Left lung (tissue), 10 donors: ENCODE results near the gene SUSD6. TPM values are rescaled to one million over a fixed set of nuclear protein-coding genes. Genes with fewer than 3 reads are reported as not detected.

ENCODE experiments used
- ATAC-seq: fragments of 200-7000 bp; cut with Tn5 transposase; one replicate; pipeline ENCODE4 v1.9.1; 2020; ENCODE audit warnings: moderate library complexity
- DNase-seq, 4 donors: peaks; one replicate each; pipeline ENCODE4 v3.0.0-alpha.2; 2013 to 2020
- H3K27ac ChIP-seq, 2 donors: fragments of 200-600 bp; sonication (generic) in 1 of 2; one replicate each; pipeline versions ENCODE4 v1.5.0 to v1.8.0; 2020 to 2021
- H3K27me3 ChIP-seq, 2 donors: fragments of 200-600 bp; sonication (generic) in 1 of 2; one replicate each; pipeline versions ENCODE4 v1.5.0 to v1.8.0; 2020 to 2021
- H3K36me3 ChIP-seq, 2 donors: fragments of 200-600 bp; sonication (generic) in 1 of 2; one replicate each; pipeline versions ENCODE4 v1.5.0 to v1.8.0; 2020 to 2021
- H3K4me1 ChIP-seq, 2 donors: fragments of 200-600 bp; one replicate each; pipeline ENCODE4 v1.8.0; 2021
- H3K4me3 ChIP-seq, 2 donors: fragments of 200-600 bp; sonication (generic) in 1 of 2; one replicate each; pipeline versions ENCODE4 v1.5.0 to v1.8.0; 2020 to 2021; ENCODE audit warnings: mild to moderate bottlenecking in 1 of 2
- H3K9me3 ChIP-seq, 2 donors: fragments of 200-600 bp; sonication (generic) in 1 of 2; one replicate each; pipeline versions ENCODE4 v1.5.0 to v1.8.0; 2020 to 2021
- CTCF ChIP-seq, 2 donors: fragments of 200-600 bp; sonication (generic) in 1 of 2; IDR thresholded peaks; one replicate each; pipeline versions ENCODE4 v1.5.0 to v1.8.0; 2021; ENCODE audit warnings: antibody characterized with exemption in 2 of 2
- intact Hi-C, 2 donors: fragments of 100-400 bp; cut with DNase I; formaldehyde crosslinking; loops; one replicate each; pipeline versions ENCODE4 v1.11.2 to v1.14.2; 2022
- polyA plus RNA-seq, 6 donors: library from polyadenylated mRNA; unstranded; fragments of 120-200 nt; gene quantifications; one replicate each; pipeline ENCODE4 v1.2.1, GENCODE V29; 2013; ENCODE audit not compliant: insufficient read length in 6 of 6
- total RNA-seq, 2 donors: library from RNA; stranded (reverse); fragmentation: NEBNext Ultra II Directional; extraction: Animal tissue kit (Norgen Biotek cat#: 25700); gene quantifications; one replicate each; pipeline ENCODE4 v1.2.1, GENCODE V29; 2021
- donor health status: DM: no; HTN: yes; CAD: no.
- donor health status: DM: no; HTN: no; CAD: no.

Gene SUSD6
- total and polyA plus RNA-seq, 8 donors = 27.7 to 77.4 (median 31.3) TPM

- Histone ChIP-seq H3K9me3 (no peaks in the 10 kb centered on the region), H3K36me3 (no peaks in the 10 kb centered on the region), H3K27ac (no peak overlapping the region), H3K27me3 (peaks cover 69 to 98% of the 10 kb centered on the region in 2 donors), H3K4me1 (peaks cover 19 to 38% of the 10 kb centered on the region in 2 donors), H3K4me3 (no peak overlapping the region)
- ATAC-seq = no peak
- no peak for TF ChIP-seq CTCF (IDR thresholded peaks at IDR 0.05)
- intact Hi-C loops = no loop called here
- no peak for DNase-seq
Measured at GRCh38 chr14:69570836-69571330, 40.5 kb upstream of the SUSD6 start.

GRCh38 chr14:69571449-69572029 is 39.9 kb upstream of the SUSD6 start:
- no peak for ATAC-seq
- no peaks in the 10 kb centered on the region for H3K36me3 ChIP-seq
- peaks cover 19 to 38% of the 10 kb centered on the region in 2 donors for H3K4me1 ChIP-seq
- H3K27ac ChIP-seq = no peak overlapping the region
- peak overlapping the region; percentile 15 to 34 for H3K4me3 ChIP-seq
- TF ChIP-seq CTCF (IDR thresholded peaks at IDR 0.05) = no peak
- no peaks in the 10 kb centered on the region for H3K9me3 ChIP-seq
- intact Hi-C loops = no loop called here
- H3K27me3 ChIP-seq = peaks cover 71 to 99% of the 10 kb centered on the region in 2 donors
- DNase-seq = no peak

GRCh38 chr14:69572030-69572840 is 39.2 kb upstream of the SUSD6 start:
- Histone ChIP-seq H3K9me3 (no peaks in the 10 kb centered on the region), H3K4me1 (peaks cover 19 to 38% of the 10 kb centered on the region in 2 donors), H3K36me3 (no peaks in the 10 kb centered on the region), H3K27me3 (peaks cover 71 to 100% of the 10 kb centered on the region in 2 donors), H3K27ac (no peak overlapping the region), H3K4me3 (peak overlapping the region; percentile 15 to 34)
- intact Hi-C loops = no loop called here
- ATAC-seq = peak; percentile 35
- TF ChIP-seq CTCF (IDR thresholded peaks at IDR 0.05) = no peak
- peak in 1 of 4 donors; percentile 76 for DNase-seq

GRCh38 chr14:69572841-69573135 is 38.6 kb upstream of the SUSD6 start:
- intact Hi-C loops = no loop called here
- Histone ChIP-seq H3K4me1 (peaks cover 19 to 38% of the 10 kb centered on the region in 2 donors), H3K4me3 (no peak overlapping the region), H3K27me3 (peaks cover 66 to 98% of the 10 kb centered on the region in 2 donors), H3K36me3 (no peaks in the 10 kb centered on the region), H3K9me3 (no peaks in the 10 kb centered on the region), H3K27ac (no peak overlapping the region)
- DNase-seq (no peak), ATAC-seq (no peak)
- TF ChIP-seq CTCF (IDR thresholded peaks at IDR 0.05) = no peak

- intact Hi-C loops = no loop called here
- H3K4me3 ChIP-seq = no peak overlapping the region
- peaks cover 19 to 38% of the 10 kb centered on the region in 2 donors for H3K4me1 ChIP-seq
- no peaks in the 10 kb centered on the region for H3K36me3 ChIP-seq
- DNase-seq = no peak
- TF ChIP-seq CTCF (IDR thresholded peaks at IDR 0.05) = no peak
- ATAC-seq = no peak
- H3K27me3 ChIP-seq = peaks cover 63 to 98% of the 10 kb centered on the region in 2 donors
- no peaks in the 10 kb centered on the region for H3K9me3 ChIP-seq
- no peak overlapping the region for H3K27ac ChIP-seq
Measured at GRCh38 chr14:69573205-69573830, 38.1 kb upstream of the SUSD6 start.
